HS-27A (cell line): ENCODE measurements around the gene SP9.

Experiments used
- DNase-seq: peaks from one replicate; pipeline ENCODE4 v3.0.0-alpha.2; 2012; ENCODE audit warnings: low read depth, missing footprints

The SP9 gene

DNA sequence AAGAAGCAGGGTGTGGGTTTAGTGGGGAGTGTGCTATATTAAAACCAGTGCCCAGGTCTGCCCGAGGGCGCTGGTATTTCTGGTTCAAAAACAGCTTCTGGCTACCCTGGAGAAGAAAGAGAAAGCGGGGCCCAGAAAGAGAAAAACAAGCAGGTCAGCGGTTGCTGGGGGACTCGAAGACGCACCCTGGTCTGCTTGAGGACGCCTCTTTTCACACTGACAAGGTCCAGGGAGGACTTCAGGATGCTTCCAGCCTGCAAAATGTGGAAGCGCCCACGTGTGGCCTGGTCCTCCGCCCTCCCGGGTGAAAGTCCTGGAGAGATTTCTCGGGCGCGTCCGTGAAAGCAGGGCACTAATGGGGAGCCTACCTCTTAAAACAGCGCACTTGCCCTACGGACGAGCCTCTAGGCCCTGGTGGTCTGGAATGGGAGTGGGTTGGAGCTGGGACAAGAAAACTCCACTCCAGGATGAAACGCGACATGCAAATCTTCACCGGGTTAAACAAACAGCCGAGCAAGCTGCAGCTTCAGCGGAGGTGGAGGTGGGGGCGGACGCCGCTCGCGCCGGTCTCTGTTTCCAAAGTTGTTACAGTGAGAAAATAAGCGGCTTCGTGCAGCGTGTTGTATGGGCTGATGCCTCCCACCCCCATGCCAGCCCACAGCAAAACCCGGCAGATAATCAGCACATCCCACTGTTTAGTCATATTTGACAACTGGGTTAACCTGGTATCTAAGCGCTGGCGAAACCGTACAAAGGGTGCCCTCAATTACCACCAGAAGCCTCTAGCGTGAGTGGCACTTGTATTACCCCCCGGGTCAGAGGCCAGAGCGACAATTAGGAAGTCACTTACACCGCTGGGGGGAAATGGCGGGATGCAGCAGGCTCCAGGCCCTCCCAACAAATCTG is 1.1 kb upstream of the SP9 start:
- no peak for DNase-seq

DNA sequence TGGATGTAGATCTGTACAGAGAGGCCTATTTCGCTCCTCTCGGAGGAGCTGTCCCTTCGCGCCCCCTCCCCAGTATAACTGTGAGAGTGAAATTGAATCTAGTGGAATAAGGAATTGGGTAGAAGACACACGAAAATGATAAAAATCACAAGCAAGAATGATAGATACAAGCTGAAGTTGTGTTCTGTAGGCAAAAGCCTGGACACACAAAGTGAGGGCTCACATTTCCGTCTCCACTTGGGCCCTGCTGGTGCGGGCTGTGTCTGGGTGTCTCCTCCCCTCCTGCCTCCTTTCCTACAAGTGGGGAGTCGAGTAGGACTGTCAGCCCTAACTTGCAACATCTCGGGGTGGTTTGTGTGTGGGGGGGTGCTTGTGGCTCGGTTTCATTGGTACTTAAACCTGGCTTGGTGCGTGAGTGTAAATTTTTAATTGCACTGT is 457 bp upstream of the SP9 start:
- DNase-seq, result no peak

DNA sequence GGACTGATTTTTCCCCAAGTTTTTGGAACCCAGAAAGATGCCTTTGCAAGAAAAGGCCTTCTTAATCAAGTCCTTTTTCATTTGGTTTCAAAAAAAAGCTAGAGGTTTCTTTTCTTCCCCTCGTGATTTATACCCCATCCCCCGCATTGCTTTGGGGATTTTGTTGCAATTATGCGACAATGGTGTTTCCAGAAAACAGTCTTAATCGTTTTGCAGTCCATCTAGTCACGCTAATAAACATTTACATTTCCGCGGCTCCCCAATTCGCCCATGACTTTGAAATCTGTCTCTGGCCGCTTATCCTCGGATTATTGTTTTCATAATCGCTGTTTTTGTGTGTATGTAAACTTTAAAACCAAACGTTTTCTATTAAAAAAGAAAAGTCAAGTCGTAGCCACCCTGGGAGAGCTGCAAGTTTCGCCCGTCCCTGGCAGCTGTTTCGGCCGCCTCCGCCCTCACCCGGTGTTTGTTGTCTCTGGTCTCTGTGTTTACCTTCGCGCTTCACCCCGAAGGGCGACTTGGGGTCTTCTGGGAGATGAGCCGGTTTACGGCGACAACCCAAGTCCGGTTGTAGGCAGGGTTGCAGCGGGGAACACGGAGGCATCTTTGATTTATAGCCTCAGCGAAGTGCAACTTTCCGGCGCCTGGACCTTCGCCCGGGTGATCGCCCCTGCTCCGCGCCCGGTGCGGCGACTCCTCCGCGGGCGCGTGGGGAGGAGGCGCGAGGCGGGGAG is 667 bp downstream of the SP9 start:
- no peak for DNase-seq

DNA sequence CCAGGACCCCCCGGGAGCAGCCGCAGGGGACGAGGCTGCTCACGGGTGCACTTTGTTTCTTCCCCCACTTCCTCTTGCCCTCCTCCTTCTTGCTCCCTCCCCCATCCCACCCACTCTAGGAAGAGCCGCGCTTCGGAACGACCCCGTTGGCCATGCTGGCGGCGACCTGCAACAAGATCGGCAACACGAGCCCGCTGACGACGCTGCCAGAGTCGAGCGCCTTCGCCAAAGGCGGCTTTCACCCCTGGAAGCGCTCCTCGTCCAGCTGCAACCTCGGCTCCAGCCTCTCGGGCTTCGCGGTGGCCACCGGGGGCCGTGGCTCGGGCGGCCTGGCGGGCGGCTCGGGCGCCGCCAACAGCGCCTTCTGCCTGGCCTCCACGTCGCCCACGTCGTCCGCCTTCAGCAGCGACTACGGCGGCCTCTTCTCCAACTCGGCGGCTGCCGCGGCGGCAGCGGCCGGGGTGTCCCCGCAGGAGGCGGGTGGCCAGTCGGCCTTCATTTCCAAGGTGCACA is 1.3 kb downstream of the SP9 start:
- no peak for DNase-seq

DNA sequence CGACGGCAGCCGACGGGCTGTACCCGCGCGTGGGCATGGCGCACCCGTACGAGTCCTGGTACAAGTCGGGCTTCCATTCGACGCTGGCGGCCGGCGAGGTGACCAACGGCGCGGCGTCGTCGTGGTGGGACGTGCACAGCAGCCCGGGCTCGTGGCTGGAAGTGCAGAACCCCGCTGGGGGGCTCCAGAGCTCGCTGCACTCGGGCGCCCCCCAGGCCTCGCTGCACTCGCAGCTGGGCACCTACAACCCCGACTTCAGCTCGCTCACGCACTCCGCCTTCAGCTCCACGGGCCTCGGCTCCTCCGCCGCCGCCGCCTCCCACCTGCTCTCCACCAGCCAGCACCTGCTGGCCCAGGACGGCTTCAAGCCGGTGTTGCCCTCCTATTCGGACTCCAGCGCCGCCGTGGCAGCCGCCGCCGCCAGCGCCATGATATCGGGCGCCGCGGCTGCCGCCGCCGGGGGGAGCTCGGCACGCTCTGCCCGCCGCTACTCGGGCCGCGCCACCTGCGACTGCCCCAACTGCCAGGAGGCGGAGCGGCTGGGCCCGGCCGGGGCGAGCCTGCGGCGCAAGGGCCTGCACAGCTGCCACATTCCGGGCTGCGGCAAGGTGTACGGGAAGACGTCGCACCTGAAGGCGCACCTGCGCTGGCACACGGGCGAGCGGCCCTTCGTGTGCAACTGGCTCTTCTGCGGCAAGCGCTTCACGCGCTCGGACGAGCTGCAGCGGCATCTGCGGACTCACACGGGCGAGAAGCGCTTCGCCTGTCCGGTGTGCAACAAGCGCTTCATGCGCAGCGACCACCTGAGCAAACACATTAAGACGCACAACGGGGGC is 2.0 kb downstream of the SP9 start:
- DNase-seq, result no peak

DNA sequence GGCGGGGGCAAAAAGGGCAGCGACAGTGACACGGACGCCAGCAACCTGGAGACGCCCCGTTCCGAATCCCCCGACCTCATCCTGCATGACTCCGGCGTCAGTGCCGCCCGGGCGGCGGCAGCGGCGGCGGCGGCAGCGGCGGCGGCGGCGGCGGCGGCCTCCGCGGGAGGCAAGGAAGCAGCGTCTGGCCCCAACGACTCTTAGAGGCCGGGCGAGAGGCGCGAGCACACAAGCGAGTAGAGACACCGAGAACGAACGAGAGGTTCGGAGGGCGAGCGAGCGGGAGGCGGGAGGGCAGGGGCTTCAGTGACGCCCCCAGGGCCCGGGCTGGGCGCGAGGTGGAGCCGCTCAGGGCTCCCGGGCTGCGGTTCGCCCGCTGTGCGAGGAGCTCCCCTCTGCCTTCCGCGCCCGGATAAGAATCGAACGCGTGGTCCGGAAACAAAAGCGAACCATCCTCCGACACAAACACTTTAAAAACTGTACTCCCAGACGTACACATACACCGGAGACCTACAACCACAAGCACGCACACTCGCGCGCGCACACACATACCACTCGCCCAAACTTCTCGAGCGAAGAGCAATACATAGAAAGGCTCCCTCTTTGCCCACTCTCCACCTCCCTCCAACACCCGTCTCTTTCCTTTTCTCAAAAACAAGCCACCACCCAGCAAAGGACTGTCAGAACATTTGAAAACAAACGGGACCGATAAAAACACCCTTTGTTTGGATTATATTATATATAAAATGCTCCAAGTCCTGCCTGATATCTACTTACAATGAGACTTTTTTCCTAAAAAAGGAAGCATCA is 2.8 kb downstream of the SP9 start:
- DNase-seq, result no peak

DNA sequence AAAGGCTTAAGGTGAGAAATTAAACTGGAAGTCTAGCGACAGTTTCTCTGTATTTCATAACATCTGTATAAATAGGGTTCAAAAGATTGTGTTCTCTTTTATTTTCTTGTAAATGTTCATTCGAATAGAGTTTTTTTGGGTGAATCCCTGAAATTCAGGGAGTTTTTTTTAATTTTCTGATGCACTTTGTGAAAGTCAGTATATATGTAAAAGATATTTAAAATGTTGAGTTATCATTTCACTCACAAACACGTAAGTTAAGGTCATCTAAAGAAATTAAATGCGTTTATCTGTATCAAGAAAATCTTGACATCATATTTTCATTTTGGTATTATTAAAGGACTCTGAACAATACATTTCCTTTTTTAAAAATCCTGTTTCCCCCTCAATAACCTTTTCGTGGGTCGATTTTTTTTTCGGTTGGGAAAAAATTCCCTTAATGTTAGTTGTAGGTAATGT is 3.4 kb downstream of the SP9 start:
- no peak for DNase-seq

DNA sequence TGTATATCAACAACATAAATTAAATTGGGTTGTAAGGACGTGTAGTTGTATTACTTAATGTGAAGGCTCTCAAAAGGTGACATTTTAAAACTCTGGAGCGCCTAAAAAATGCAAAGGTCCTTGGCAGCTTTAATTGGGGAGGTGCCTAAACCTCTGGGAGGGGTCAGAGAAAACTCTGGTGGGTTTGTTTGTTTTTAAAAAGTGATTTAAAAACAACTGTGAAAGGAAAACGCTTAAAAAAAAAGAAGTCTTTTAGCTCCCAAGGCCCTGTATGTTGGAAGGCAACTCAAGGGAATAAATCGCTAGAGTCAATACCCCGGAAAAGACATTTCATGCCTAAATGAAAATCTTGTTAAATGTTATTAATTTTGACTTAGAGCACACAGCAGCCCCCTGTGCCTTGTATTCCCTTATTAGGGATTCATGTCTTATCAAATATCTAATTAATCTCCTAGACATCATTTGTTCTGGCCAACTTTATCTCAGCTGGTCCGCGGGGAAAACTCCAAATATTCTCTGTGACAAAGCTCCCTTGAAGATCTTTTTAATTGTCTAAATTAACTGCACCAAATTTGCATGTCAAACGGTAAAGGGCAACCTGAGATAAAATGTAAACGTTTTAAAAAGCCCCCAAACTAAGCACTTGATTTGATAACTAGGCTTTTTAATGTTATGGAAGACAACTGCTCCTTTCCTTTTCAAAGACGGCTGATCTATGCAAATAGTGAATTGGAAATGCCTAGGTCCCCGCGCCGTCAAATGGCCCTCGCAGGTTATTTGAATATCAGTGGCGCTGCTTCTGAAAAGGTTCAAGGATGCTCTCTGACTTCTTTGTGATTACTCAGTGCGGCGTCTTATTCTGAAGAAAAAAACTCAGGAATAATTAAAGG is 4.2 kb downstream of the SP9 start:
- no peak for DNase-seq

DNA sequence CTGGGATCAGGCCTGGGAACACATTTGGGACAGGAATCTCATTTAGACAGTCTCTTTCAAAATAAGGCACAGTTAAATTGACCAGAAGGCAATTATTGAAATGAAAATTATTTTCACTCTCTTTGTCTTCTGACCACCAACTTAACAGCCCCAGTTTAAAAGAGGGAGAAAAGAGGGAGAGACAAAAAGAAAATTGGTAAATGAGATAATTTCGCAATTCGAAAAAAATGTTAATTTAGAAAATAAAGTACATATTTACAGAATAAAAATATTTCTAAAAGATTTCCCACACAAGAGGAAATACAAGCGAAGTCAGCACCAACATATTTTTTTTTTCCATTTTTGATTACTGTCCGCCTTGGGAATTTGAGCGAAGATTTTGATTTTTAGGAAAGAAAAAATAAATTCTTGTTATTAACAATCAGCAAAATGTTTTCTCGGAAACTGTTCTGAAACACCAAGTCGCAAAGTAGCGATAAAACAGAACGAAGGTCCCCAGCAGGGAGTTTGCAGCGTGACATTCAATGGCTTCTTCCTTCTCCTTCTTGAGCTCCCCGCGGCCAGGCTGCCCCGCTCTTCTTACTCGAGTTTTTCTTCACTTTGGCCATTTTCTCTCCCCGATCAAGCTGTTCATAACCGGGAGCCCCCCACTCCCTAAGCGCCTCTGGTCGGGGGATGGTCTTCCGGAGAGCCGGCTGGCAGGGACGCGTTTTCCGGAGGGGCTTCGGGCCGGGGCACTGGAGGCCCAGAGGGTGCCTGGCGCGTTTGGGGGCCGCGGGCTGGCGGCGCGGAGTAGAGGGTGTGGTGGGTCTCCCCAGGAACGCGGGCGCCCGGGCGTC is 5.0 kb downstream of the SP9 start:
- DNase-seq, result no peak

DNA sequence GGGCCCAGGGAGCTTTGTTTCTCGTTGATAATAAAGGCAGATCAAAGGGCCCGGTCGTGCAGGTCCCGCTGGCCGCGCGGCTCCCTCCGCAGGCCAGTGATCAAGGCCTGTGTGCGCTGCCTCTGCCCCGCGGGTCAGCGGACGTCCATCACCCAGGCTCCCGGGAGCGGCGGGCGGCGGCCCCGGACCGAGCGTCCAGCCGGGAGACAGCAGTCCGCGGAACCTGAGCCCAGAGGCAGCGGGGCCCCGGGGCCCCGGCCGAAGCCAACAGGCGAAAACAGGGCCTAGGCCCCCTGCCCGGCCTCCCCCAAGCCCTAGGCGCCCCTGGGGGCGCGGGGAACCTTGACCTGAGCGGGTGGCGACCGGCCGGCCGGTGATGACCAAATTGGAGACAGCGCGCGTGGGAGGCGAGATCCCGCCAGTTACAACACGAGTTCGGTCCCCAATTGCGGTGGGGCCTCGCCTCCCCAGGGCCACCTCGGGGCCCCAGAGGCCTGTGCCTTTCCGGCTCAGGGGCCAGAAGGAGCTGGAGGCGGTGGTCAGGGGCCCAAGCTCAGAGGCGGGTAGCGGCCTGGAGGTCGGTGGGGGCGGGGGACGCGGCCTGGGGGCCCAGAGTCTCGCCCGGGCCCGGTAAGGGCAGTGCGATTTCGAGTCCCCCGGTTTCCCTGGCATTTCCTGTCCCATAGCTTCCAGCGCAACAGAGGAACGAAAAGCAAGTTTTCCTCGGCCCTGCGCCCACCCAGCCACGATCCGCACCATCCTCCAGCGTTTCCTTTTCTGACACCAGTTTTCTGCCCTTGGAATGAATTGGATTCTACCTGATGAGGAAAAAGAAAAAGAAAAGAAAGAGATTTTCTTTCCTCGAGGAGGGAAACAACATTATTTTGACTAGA is 5.9 kb downstream of the SP9 start:
- DNase-seq, result no peak

DNA sequence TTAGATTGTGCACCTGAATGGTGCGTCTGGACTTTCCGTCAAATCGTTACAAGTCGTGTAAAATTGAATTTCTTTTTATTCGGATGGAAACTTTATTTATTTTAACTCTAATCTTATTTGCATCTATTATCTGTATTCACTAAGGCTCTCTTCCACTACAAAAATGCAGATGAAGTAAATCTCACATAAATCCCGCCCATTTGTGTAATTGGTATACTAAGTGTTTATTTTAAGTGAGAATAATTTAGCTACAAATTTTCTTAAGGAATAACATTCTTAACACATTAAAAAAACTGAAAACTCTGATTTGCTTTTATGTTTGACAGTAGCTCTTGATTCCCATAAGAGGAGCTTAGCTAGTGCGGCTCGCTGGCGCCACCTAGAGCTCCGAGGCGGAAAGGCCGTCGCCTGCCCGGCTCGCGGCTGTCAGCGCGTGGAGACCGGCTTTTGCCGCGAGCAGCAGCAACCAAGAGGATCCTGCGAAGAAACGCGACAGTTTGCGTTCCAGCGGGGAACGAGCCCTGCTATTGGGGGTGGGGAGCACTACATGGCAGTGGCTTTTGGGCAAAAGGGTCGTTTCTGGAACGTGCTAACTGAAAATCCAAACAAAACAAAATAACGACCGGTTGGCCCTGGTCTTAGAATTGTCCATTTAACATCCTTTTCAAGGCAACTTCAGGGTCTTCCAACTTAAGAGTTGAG is 6.7 kb downstream of the SP9 start:
- peak; percentile 20 for DNase-seq

DNA sequence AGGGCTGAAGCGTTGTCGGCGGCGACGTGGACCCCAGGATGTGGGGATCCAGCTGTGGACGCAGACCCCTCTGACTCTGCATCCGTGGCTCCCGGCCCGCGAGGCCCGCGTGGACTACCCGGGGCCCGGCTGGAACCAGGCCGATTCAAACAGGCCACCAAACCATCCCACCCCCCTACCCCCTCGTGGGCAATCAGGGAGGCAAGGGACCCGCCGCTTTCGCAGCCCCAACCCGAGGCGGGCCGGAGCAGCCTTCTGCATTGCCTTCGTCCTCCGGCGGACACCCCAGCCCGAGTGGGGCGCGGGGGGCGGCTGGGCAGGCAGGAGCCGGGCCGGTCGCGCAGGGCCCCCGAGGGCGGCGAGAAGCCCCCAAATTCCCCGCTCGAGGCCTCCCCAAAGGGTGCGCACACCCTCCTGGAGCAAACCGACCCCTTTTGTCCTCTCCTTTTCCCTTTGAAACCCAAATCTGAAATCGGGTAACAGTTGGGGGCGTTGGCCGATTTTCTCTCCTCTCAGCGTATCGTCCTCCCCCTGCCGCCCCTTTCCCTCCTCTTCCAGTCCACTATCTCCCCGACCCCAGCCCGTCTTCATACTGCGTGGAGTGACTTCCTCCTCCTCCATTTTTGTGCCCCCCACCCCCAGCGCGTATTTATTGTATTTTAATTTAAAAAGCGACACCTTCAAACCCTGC is 7.4 kb downstream of the SP9 start:
- no peak for DNase-seq

DNA sequence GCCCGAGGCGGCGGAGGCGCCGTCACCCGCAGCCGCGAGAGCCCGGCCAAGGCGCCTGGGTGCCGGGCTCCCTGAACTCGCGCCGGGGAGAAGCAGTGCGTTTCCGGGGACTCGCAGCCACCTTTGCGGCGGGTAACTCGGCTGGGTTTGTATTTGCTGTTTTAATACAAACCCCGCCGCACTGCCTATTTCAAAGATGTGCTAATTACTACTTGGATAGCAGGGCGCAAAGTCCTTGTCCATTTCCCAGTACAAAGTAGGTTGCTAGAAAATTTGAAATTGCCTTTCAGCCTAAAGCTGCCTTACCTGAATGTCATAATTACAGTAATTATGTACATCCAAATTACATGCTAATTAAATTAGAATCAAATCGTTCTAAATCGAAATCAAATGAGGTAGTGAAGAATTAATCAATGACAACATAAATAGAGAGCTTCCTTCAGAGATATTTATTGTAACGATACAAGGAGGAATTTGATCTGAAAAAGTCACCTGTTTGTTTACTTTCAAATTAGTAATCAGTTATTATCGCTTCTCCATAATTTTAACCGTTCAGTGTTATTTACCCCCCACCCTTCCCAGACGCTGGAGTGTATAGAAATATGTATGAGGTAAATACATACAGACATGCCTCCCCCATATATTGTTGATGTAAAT is 8.1 kb downstream of the SP9 start:
- DNase-seq, result no peak

DNA sequence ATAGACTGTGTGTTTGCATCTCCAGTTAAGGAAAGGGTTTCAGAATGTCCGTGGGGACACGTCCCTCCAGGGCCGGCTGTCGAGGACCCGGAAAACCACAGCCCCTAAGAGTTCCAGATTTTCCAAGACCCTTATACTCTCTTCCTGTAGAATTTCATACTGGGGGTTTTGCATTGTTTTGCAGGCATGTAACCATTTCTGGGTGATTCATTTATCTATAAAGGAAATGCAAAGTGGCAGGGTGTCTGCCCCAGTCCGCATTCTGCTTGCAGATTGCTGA is 8.5 kb downstream of the SP9 start:
- no peak for DNase-seq

DNA sequence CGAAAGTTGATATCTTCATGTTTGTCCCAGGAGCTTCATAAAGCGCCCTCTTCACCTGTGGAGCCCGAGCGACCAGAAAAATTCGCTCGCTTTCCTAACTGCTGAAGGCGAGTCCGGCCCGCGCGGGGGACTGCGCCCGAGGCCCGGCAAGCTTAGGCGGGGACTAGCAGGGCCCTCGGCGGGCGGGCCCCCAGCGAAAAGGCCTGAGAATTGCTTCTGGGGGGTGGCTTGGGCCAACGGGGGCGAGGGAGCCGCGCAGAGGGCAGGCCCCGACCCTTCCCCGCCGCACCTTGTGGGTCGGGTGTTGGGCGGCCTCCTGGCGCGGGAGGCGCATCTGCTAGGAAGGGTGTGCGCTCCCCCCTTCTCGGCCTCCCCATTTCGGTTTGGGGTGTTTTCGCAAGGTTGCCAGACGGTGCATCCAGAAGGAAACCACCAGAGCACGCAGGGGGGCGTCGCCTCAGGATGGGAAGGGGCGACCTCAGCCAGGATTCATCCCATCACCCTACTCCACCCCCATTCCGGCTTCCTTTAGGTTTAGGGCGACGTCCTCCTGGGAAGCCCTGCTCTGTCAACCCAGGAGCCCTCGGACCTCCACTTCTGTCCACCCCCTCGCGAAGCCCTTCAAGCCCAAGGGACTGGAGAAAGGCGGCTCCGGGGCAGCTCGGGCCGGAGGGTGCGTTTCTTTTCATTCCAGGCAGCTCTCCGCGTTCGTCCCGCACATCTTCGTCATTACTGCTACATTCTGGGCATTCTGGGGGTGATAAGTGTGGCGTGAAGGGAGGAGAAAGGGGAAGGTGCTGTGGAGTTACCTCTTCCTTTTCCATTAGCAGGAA is 9.1 kb downstream of the SP9 start:
- no peak for DNase-seq
